ENCODE results near the gene PPIP5K1.
A peak's percentile ranks its signal among the peaks of the same experiment; 100 is the strongest.

GRCh38 chr15:43514241-43515057 lies 75.6 kb downstream of the PPIP5K1 start:
- TF ChIP-seq EZH2 (IDR thresholded peaks at IDR 0.05; ENCODE audit: low read length), result no peak
- peak; percentile 39 to 65 (median 56) for TF ChIP-seq CTCF (optimal IDR thresholded peaks at IDR 0.05 in 1 of 3, IDR thresholded peaks at IDR 0.05 in 1 of 3, conservative IDR thresholded peaks at IDR 0.05 in 1 of 3; ENCODE audit: extremely low read depth in 1 of 3, insufficient read depth in 2 of 3, low read length in 3 of 3)
